T follicular helper cell (primary cell): ENCODE results near the gene UNCX.
"Not testable (repeated sequence)": the region's sequence is repeated elsewhere in the genome, so short reads cannot be mapped to it uniquely, and the experiment has no call there.

ENCODE experiments used
- DNase-seq: peaks from one replicate; pipeline ENCODE4 v3.0.0-alpha.2; 2020; ENCODE audit warnings: low read depth
- total RNA-seq, 2 experiments: gene quantifications; one replicate each; lab custom pipeline; 2026; lab: John Stamatoyannopoulos, UW

Gene UNCX
- total RNA-seq = 0 reads per million in 2 experiments

GRCh38 chr7:1232623-1233332, at the start of gene UNCX:
UNCX (plus strand) TSS chr7:1232872; CDS start chr7:1233018, 146 bp downstream.
- DNase-seq = no peak

DNA sequence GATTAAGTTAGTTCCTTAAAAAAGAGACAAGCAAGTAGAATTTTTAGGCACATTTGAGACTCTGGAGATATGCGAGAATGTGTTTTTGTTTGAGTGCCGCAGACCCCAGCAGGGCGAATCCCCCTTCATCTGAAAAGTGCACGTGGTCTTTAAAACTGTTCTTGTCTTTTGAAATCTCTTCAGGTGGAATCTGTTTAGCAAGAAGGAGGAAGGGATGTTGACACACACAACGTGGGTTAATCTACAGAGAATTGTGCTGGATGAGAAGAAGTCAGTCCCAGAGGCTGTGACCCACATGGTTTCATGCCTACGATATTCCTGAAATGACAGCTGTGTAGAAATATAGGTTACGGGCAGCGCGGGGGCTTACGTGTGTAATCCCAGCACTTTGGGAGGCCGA, 45.5 kb upstream of the UNCX start:
- no peak for DNase-seq

GRCh38 chr7:1188720-1189294, 43.9 kb upstream of the UNCX start:
- no peak for DNase-seq

- DNase-seq = no peak
These were observed 42.5 kb upstream of the UNCX start for GRCh38 chr7:1189986-1190772.

DNA sequence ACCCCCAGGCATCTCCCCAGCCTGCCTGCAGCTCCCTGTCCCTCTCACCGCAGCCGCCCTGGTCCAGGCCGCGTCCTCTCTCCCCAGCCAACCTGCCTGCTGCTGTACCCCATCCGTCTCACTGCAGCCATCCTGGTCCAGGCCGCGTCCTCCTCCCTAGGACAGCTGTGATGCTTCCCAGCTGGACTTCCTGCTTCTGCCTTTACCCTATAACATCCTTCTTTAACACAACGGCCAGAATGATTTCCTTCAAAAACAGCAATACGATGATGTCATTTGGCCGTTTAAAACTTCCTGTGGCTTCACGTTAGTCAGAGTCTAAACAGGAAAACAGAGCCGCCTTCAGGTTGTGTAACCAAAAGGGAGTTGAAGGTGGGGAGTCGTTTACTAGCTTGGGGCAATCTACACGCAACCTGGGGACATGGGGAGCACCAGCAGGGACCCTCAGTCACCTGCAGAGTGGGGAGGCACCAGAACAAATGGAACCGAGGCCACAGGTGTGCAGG, 40.4 kb upstream of the UNCX start:
- no peak for DNase-seq

DNA sequence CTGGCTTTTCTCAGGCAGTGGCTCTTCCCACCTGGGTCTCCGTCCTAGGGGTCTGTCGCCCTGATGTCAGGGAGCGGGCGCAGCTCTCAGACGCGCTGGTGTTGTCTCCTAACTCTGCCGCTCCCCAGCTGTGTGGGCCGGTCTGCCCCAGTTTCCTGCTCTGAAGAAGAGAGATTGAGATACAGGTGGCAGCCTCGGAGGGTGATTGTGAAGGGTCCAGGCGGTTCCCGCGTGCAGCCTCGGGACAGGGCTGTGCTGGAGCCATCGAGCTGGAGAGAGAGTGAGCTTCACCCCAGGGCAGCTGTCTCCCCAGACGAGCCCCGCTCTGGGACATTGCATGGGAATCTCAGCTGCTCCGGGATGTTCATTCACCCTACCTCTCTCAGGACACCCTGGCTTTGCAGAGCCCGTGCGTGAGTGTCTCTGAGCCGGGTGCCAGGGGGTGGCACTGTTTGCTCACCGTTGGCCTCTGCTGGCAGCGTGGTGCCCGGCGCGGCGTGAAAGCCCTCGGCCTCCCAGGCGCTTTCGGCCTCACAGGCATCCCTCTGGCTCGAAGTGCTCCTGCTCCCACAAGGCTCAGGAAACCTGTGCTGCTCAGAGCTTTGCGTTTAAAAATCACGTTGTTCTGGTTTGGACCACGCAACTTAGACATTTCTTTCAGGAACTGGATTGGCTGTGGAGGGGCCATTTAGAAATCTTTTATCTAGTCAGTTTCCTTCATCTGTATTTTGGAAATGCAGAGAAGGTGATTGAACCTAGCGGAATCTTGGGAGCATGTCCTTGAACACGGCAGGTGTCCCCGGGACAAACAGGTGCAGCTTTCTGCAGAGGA, 38.9 kb upstream of the UNCX start:
- no peak for DNase-seq

DNA sequence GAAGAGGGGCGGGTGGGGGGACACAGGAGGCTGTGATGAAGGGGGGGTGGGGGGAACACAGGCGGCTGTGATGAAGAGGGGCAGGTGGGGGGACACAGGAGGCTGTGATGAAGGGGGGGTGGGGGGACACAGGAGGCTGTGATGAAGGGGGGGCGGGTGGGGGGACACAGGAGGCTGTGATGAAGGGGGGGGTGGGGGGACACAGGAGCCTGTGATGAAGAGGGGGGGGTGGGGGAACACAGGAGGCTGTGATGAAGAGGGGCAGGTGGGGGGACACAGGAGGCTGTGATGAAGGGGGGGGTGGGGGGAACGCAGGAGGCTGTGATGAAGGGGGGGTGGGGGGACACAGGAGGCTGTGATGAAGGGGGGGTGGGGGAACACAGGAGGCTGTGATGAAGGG, 36.2 kb upstream of the UNCX start:
- DNase-seq = not testable (repeated sequence)

DNA sequence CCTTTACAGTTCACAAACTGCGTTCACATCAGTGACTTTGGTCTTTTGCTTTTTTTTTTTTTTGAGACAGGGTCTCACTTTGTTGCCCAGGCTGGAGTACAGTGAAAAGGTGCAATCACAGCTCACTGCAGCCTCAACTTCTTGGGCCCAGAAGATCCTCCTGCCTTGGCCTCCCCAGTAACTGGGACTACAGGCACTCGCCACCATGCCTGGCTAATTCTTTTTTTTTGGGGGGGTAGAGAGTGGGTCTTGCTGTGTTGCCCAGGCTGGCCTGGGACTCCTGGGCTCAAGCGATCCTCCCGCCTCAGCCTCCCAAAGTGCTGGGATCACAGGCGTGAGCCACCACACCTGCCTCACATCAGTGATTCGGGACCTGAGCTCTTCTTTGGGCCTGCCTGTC, 35.7 kb upstream of the UNCX start:
- no peak for DNase-seq

- DNase-seq = no peak
These were observed 34.6 kb upstream of the UNCX start for GRCh38 chr7:1197997-1198625.

DNA sequence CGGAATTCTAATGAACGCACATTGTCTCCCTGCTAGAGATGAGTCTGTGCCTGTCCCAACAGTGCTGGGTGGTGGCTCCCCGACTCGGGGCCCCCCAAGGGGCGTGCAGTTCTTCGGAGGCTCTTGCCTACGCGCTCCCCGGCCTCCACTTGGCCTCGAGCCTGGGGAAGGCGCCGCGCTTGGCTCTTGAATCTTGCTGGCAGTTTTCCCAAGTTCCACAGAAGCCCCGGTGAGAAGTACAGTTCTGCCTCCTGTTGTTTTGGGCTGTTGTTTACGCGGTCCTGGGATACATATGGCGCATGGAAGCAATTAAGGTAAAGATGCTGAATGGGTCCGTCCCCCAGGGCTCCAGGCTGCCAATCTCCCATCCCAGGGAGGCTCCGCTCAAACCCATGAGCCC, 32.6 kb upstream of the UNCX start:
- DNase-seq = no peak

DNA sequence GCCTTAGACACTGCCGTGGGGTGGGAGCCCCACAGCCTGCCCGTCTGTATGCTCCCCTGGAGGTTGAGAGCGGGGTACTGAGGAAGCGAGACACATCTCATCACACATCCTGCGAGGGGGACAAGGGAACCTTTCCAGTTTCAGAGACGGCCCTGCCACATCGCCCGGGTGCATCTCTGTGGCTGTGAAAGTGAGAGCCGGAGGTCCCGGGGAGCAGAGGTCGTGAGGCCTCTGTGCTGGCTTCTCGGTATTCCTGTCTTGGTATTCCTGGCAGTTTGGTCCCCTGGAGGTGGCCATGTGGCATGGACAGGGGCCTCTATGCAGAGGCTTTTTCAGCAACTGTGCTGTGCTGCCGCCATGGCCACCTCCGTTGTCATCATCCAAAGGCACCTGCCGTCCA, 30.8 kb upstream of the UNCX start:
- no peak for DNase-seq

- not testable (repeated sequence) for DNase-seq
These were observed 29.8 kb upstream of the UNCX start for GRCh38 chr7:1202914-1203313.

- no peak for DNase-seq
These were observed 28.1 kb upstream of the UNCX start for GRCh38 chr7:1204460-1205140.

DNA sequence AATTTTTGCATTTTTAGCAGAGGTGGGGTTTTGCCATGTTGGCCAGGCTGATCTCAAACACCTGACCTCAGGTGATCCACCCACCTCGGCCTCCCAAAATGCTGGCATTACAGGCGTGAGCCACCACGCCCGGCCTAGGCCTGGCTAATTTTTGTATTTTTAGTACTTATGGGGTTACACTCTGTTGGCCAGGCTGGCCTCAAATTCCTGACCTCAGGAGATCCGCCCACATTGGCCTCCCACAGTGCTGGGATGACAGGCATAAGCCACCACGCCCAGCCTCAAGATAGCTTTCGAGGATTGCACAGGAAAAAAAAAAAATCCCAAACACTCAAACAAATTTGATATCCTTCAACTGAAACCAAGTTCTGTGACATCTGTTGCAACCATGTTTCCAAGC, 26.9 kb upstream of the UNCX start:
- DNase-seq = not testable (repeated sequence)

DNA sequence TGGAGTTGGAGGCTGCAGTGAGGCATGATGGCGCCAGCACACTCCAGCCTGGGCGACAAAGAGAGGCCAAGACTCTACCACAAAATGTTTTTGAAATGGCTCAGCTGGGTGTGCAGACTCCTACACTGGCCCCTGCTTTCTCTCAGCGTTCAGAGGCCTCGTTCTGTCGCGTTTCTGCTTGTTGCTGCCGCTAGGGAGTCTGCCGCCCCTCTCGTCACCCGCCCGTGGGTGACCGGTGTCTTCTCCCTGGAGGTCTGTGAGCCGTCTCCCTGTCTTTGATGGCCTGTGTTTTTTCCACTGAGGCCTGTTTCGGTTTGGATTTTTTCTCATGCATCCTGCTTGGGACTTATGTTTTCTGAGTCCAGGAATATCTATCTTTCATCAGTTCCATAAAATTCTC, 23.6 kb upstream of the UNCX start:
- no peak for DNase-seq

- no peak for DNase-seq
These were observed 22.2 kb upstream of the UNCX start for GRCh38 chr7:1210321-1210978.

- DNase-seq = no peak
These were observed 21.6 kb upstream of the UNCX start for GRCh38 chr7:1210979-1211608.

DNA sequence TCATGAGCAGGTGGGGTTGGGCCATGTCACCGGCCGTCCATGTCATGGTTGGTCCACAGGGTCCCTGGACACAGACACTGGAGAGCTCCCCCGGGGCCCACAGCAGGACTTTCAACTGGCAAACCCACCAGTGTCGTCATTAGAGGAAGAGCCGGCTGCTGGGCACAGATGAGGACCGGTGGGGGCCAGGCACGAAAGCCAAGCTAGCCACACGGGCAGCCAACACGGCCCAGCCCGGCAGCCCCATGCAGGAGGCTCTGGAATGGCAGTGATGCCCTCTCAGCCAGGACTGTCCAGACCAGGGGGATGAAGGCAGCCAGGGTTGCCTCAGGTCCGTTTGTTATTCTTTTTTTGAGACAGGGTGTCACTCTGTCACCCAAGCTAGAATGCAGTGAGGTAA, 21.1 kb upstream of the UNCX start:
- DNase-seq = no peak

- DNase-seq = not testable (repeated sequence)
These were observed 20.6 kb upstream of the UNCX start for GRCh38 chr7:1212025-1212424.

DNA sequence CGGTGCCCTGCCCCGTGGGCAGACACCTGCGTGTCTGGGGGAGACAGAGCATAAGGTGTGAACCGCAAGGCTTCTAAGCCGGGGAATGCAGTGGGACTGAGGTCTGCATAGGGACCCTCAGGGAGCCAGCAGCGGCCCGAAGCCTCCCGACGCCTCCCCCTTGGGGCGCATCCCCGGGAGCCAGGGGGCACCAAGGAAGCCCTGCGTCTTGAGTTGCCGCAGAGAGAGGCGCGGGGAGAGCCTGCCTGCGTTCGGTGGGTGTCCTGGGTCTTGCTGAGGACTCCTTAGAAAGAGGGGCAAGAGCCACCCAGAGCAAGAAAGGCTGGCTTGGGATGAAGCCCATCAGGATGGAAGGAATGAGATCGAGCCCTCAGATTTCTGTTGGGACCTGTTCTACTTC, 18.2 kb upstream of the UNCX start:
- DNase-seq = no peak
